Measurements from ENCODE around the gene PDCD11.

DNA sequence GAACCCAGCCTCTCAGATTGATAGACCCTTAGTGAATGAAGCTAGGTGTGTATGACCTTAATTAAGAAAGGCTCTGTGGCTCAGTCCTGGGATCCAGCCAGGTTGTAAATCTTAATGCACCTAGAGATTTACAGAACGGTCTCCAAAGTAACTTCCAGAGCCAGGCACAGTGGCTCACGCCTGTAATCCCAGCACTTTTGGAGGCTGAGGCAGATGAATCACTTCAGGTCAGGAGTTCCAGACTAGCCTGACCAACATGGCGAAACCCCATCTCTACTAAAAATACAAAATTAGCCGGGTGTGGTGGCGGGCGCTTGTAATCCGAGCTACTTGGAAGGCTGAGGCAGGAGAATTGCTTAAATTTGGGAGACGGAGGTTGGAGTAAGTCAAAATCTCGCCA is 31.4 kb downstream of the PDCD11 start:
- TF ChIP-seq, protein P1, sequence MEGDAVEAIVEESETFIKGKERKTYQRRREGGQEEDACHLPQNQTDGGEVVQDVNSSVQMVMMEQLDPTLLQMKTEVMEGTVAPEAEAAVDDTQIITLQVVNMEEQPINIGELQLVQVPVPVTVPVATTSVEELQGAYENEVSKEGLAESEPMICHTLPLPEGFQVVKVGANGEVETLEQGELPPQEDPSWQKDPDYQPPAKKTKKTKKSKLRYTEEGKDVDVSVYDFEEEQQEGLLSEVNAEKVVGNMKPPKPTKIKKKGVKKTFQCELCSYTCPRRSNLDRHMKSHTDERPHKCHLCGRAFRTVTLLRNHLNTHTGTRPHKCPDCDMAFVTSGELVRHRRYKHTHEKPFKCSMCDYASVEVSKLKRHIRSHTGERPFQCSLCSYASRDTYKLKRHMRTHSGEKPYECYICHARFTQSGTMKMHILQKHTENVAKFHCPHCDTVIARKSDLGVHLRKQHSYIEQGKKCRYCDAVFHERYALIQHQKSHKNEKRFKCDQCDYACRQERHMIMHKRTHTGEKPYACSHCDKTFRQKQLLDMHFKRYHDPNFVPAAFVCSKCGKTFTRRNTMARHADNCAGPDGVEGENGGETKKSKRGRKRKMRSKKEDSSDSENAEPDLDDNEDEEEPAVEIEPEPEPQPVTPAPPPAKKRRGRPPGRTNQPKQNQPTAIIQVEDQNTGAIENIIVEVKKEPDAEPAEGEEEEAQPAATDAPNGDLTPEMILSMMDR (IDR thresholded peaks at IDR 0.05; ENCODE audit: poor library complexity): no peak
- TF ChIP-seq EZH2 (IDR thresholded peaks at IDR 0.05; ENCODE audit: borderline replicate concordance) (no peak), EZH2phosphoT487 (IDR thresholded peaks at IDR 0.05; ENCODE audit: low read depth, severe bottlenecking, unreplicated experiment) (no peak)
